Mesendoderm (in vitro differentiated cells): Measurements from ENCODE around the gene PCDH19.

ENCODE experiments used
- DNase-seq: peaks from one replicate; pipeline ENCODE4 v3.0.0; 2013
- H2AK5ac ChIP-seq: 2 replicates; pipeline ENCODE4 v1.6.1; 2013; ENCODE audit warnings: low read length, inconsistent platforms
- H2BK120ac ChIP-seq: 2 replicates; pipeline ENCODE4 v1.6.1; 2013; ENCODE audit warnings: low read depth, mild to moderate bottlenecking, low read length, moderate library complexity, mixed read lengths
- H2BK15ac ChIP-seq: replicated peaks from 2 replicates; pipeline ENCODE4 v1.6.1; 2013; ENCODE audit warnings: low read depth, mild to moderate bottlenecking, moderate library complexity
- H2BK5ac ChIP-seq: 2 replicates; pipeline ENCODE4 v1.6.1; 2013; ENCODE audit warnings: low read length, inconsistent platforms
- H3K18ac ChIP-seq: 2 replicates; pipeline ENCODE4 v1.6.1; 2013; ENCODE audit warnings: mild to moderate bottlenecking, low read length, mixed read lengths
- H3K23ac ChIP-seq: one replicate; pipeline ENCODE4 v1.6.1; 2013; ENCODE audit warnings: low read length
- H3K27ac ChIP-seq: 2 replicates; pipeline ENCODE4 v1.5.1; 2013; ENCODE audit warnings: low read depth, mild to moderate bottlenecking, inconsistent platforms, low read length, moderate library complexity
- H3K27me3 ChIP-seq: 2 replicates; pipeline ENCODE4 v1.6.1; 2013; ENCODE audit warnings: low read length, control low read depth, mild to moderate bottlenecking, inconsistent platforms; ENCODE audit not compliant: insufficient read depth, poor library complexity
- H3K36me3 ChIP-seq: 2 replicates; pipeline ENCODE4 v1.6.1; 2013; ENCODE audit warnings: low read length, inconsistent platforms; ENCODE audit not compliant: control insufficient read depth, insufficient read depth
- H3K4ac ChIP-seq: one replicate; pipeline ENCODE4 v1.6.1; 2013; ENCODE audit warnings: low read depth, mild to moderate bottlenecking, low read length, moderate library complexity
- H3K4me1 ChIP-seq: 2 replicates; pipeline ENCODE4 v1.6.1; 2013; ENCODE audit warnings: low read depth, low read length, inconsistent platforms; ENCODE audit not compliant: control insufficient read depth
- H3K4me2 ChIP-seq: 2 replicates; pipeline ENCODE4 v1.6.1; 2013; ENCODE audit warnings: low read length
- H3K4me3 ChIP-seq: 2 replicates; pipeline ENCODE4 v1.5.1; 2013; ENCODE audit warnings: mild to moderate bottlenecking, low read length
- H3K56ac ChIP-seq: one replicate; pipeline ENCODE4 v1.6.1; 2013; ENCODE audit warnings: low read length
- H3K79me1 ChIP-seq: 2 replicates; pipeline ENCODE4 v1.6.1; 2013; ENCODE audit warnings: low read length, inconsistent platforms
- H3K79me2 ChIP-seq: 2 replicates; pipeline ENCODE4 v1.6.1; 2013; ENCODE audit warnings: mild to moderate bottlenecking, low read length; ENCODE audit not compliant: control insufficient read depth, insufficient read depth
- H3K9ac ChIP-seq: 2 replicates; pipeline ENCODE4 v1.6.1; 2013; ENCODE audit warnings: low read length, inconsistent platforms
- H4K5ac ChIP-seq: one replicate; pipeline ENCODE4 v1.6.1; 2013; ENCODE audit warnings: low read length
- H4K8ac ChIP-seq: one replicate; pipeline ENCODE4 v1.6.1; 2013; ENCODE audit warnings: low read depth, mild to moderate bottlenecking, control low read depth, low read length, moderate library complexity
- WGBS: extraction: QIAGEN DNeasy Blood & Tissue Kit; methylation state at CpG from one replicate; pipeline ENCODE4 v1.1.7; 2013; ENCODE audit warnings: low lambda C conversion rate, missing lambda C conversion rate; ENCODE audit not compliant: insufficient coverage; ENCODE audit errors: extremely low coverage; 5-methylcytosine and 5-hydroxymethylcytosine counted together

Gene PCDH19

DNA sequence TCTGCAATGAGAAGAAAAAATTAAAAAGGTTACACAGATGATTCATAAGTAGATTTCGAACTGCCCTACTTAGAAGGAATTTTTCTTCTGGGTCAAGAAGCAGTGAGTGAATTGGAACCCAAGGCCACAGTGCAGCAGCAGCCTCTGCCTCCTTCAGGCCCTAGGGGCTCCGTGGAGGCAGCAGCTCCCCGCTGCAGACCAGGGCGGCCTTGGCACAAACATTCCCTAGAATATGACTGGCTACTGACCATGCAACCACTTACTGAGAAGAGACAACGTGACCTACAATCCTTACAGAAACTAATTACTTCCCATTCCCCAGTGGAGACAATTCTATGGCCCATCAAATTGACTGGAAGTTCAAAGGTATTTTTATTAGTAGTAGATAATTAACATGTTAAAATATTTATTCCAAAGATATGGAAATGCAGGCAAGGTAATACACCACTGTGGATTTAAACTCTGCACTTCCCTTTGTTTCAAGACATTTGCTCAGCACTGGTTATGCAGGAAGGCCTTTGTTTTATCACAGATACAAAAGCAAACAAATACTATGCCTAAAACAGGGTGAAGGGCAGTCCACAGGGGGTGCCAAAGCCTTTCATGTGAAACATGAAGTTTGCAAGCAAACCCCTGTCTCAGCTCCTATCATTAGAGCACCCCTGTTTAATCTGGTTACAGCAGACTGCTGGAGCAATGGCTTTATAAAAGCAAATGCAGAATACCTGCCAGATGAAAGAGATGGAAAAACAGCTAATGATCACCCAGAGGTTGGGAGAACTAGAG lies 59.2 kb downstream of the PCDH19 start:
- Histone ChIP-seq H3K27ac (no peak overlapping the region), H3K9ac (no peak overlapping the region), H3K27me3 (no peaks in the 10 kb centered on the region), H3K79me2 (no peaks in the 10 kb centered on the region), H3K4me1 (no peaks in the 10 kb centered on the region), H3K23ac (no peak overlapping the region), H3K4me2 (no peak overlapping the region), H2BK120ac (no peak overlapping the region), H3K4ac (no peak overlapping the region), H3K79me1 (no peaks in the 10 kb centered on the region), H4K8ac (no peak overlapping the region), H4K5ac (no peak overlapping the region), H3K36me3 (no peaks in the 10 kb centered on the region), H3K18ac (no peak overlapping the region), H3K56ac (no peak overlapping the region), H2BK5ac (no peak overlapping the region), H2BK15ac (no peak overlapping the region), H2AK5ac (no peak overlapping the region), H3K4me3 (no peak overlapping the region)
- DNase-seq, result no peak
- no CpG with 5 or more reads among the region's 5 CpGs for WGBS

DNA sequence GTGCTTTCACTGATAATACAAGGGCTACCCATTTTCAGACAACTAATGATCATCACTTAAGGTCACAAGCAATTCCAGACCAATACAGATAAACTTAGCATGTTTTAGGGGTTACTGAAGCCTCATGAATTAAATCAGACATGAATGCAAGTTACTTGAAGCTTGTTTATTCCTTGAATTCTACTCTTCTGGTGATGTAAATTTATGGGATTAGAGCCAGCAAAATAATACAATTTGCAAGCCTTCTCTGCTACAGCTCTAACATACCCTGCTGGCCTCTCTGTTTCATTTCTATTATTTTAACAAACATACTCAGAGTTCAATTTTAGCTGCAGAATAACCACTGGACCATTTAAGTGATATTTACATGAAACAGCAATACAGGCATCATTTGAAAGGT lies 60.7 kb downstream of the PCDH19 start:
- no peaks in the 10 kb centered on the region for H3K79me1 ChIP-seq
- H3K18ac ChIP-seq, result no peak overlapping the region
- no peak overlapping the region for H3K4ac ChIP-seq
- H2BK5ac ChIP-seq, result no peak overlapping the region
- no peaks in the 10 kb centered on the region for H3K79me2 ChIP-seq
- H2AK5ac ChIP-seq, result no peak overlapping the region
- H3K4me2 ChIP-seq, result no peak overlapping the region
- H4K8ac ChIP-seq, result no peak overlapping the region
- no peak overlapping the region for H2BK15ac ChIP-seq
- no peak overlapping the region for H2BK120ac ChIP-seq
- H3K4me3 ChIP-seq, result no peak overlapping the region
- no peak overlapping the region for H3K9ac ChIP-seq
- H4K5ac ChIP-seq, result no peak overlapping the region
- no peak for DNase-seq
- H3K36me3 ChIP-seq, result no peaks in the 10 kb centered on the region
- H3K27me3 ChIP-seq, result no peaks in the 10 kb centered on the region
- no peak overlapping the region for H3K23ac ChIP-seq
- no peaks in the 10 kb centered on the region for H3K4me1 ChIP-seq
- no peak overlapping the region for H3K56ac ChIP-seq
- H3K27ac ChIP-seq, result no peak overlapping the region

DNA sequence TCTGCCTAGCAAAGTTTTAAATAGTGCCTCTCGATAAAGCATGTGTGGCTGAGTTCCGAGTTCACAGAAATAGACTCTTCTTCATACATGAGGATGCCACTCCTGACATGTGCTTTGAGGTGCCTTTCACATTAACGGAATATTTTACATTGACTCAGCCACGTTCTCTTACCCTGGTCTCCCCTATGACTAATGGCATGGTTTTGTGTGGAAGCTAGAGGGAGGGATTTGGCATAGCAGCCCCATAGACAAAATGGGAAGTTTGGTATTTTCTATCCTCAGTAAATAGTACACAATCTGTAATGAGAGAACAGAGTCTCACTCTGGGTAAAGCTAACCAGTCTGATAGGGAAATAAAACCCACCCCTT lies 68.9 kb downstream of the PCDH19 start:
- Histone ChIP-seq H3K4me1 (no peaks in the 10 kb centered on the region), H3K27me3 (no peaks in the 10 kb centered on the region), H3K4me3 (no peak overlapping the region), H3K9ac (no peak overlapping the region), H4K8ac (no peak overlapping the region), H2BK15ac (no peak overlapping the region), H3K18ac (no peak overlapping the region), H4K5ac (no peak overlapping the region), H2BK5ac (no peak overlapping the region), H3K36me3 (no peaks in the 10 kb centered on the region), H3K4me2 (no peak overlapping the region), H3K27ac (no peak overlapping the region), H3K56ac (no peak overlapping the region), H2AK5ac (no peak overlapping the region), H3K79me1 (no peaks in the 10 kb centered on the region), H3K4ac (no peak overlapping the region), H3K23ac (no peak overlapping the region), H2BK120ac (no peak overlapping the region), H3K79me2 (no peaks in the 10 kb centered on the region)
- DNase-seq, result no peak
- WGBS, result no CpG with 5 or more reads among the region's 4 CpGs

DNA sequence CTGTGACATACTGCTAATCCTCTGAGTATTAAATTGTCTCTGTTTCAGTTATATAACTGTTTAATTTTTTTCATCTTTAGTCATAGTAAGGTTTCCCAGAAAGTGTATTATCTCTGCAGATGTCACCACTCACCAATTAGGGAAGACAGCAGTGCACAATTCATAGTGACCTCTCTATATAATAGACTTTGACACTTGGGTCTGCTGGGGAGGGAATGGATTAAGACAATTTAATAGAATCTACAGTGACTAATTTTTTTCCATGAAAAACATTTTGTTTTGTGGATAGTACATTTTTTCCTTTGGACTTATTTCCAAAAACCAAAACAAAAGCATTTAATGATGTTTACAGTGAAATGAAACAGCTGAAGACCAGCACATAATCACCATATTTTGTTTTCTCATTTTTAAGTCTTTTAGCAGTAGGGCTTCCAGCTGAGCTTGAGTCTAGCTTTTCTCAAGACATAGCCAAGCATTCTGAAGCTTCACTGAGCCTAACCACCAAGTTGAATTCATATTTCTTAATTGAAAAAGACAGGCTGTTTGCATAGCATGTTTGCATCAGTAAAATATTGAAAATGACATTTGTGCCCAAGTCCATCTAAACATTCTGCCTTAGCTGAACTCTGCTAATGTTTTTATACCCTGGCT lies 69.5 kb downstream of the PCDH19 start:
- Histone ChIP-seq H3K23ac (no peak overlapping the region), H3K9ac (no peak overlapping the region), H3K4me2 (no peak overlapping the region), H3K27ac (no peak overlapping the region), H2BK5ac (no peak overlapping the region), H2BK120ac (no peak overlapping the region), H4K5ac (no peak overlapping the region), H3K27me3 (no peaks in the 10 kb centered on the region), H3K79me2 (no peaks in the 10 kb centered on the region), H2BK15ac (no peak overlapping the region), H4K8ac (no peak overlapping the region), H2AK5ac (no peak overlapping the region), H3K4ac (no peak overlapping the region), H3K36me3 (no peaks in the 10 kb centered on the region), H3K4me1 (no peaks in the 10 kb centered on the region), H3K4me3 (no peak overlapping the region), H3K18ac (no peak overlapping the region), H3K56ac (no peak overlapping the region), H3K79me1 (no peaks in the 10 kb centered on the region)
- DNase-seq, result no peak

DNA sequence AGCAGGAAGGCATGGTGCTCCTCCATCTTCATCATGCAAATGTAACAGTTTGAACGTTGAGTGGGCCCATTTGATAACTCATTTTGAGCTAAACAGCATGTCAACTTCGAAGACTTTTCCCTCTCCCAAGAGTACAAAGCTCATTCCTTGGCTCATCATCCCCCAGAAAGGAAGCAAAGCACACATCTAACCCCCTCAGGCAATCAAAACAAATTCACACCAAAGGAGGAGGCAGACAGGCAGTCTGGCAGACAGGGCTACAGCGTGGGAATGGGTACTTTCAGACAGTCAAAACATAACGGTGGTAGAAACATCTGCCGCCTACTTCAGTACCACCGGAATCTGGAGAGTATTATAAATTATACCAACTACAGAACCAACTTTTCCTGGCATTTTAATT lies 81.7 kb downstream of the PCDH19 start:
- H3K4me1 ChIP-seq, result no peaks in the 10 kb centered on the region
- no peak overlapping the region for H3K4ac ChIP-seq
- no peak overlapping the region for H3K56ac ChIP-seq
- no peaks in the 10 kb centered on the region for H3K36me3 ChIP-seq
- H3K27ac ChIP-seq, result no peak overlapping the region
- H4K8ac ChIP-seq, result no peak overlapping the region
- WGBS, result no CpG with 5 or more reads among the region's 6 CpGs
- H2AK5ac ChIP-seq, result no peak overlapping the region
- peak; percentile 11 for DNase-seq
- no peak overlapping the region for H3K23ac ChIP-seq
- H4K5ac ChIP-seq, result no peak overlapping the region
- H2BK120ac ChIP-seq, result no peak overlapping the region
- no peak overlapping the region for H3K4me3 ChIP-seq
- H3K9ac ChIP-seq, result no peak overlapping the region
- no peak overlapping the region for H3K18ac ChIP-seq
- no peak overlapping the region for H2BK15ac ChIP-seq
- no peak overlapping the region for H2BK5ac ChIP-seq
- H3K79me1 ChIP-seq, result no peaks in the 10 kb centered on the region
- H3K4me2 ChIP-seq, result no peak overlapping the region
- no peaks in the 10 kb centered on the region for H3K27me3 ChIP-seq
- H3K79me2 ChIP-seq, result no peaks in the 10 kb centered on the region

DNA sequence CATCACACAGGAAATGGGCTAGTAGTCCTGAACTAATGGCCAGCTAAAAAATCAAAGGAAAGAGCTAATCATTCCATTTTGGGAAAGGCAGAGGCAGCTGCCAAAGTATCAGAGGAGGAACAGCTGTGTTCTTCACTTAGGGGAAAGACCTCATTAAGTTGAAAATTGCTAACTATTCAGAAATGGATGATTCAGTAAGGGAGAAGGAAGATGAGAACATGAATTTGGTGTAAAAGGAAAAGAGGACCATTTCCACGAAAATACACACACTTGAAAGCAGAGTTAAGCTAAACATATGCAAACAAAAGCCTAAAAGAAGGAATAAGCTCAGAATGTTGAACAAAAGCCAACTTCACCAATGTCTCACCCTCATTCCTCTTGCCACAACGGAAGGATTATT lies 90.4 kb downstream of the PCDH19 start:
- H3K27ac ChIP-seq, result no peak overlapping the region
- H3K56ac ChIP-seq, result no peak overlapping the region
- WGBS, result no CpG with 5 or more reads among the region's 2 CpGs
- no peak overlapping the region for H3K4ac ChIP-seq
- no peak overlapping the region for H2BK120ac ChIP-seq
- no peak overlapping the region for H3K4me2 ChIP-seq
- no peak overlapping the region for H4K8ac ChIP-seq
- H3K18ac ChIP-seq, result no peak overlapping the region
- no peak overlapping the region for H2BK5ac ChIP-seq
- no peaks in the 10 kb centered on the region for H3K36me3 ChIP-seq
- no peak overlapping the region for H3K4me3 ChIP-seq
- H3K23ac ChIP-seq, result no peak overlapping the region
- DNase-seq, result no peak
- H2AK5ac ChIP-seq, result no peak overlapping the region
- no peaks in the 10 kb centered on the region for H3K4me1 ChIP-seq
- no peaks in the 10 kb centered on the region for H3K79me1 ChIP-seq
- H3K9ac ChIP-seq, result no peak overlapping the region
- no peak overlapping the region for H4K5ac ChIP-seq
- H3K79me2 ChIP-seq, result no peaks in the 10 kb centered on the region
- no peak overlapping the region for H2BK15ac ChIP-seq
- H3K27me3 ChIP-seq, result no peaks in the 10 kb centered on the region
